ENCODE data around the gene LIPA. TPM values are rescaled to one million over a fixed set of nuclear protein-coding genes. Genes with fewer than 3 reads are reported as not detected.

Gene LIPA
- total RNA-seq, 1 donor = 46.7 TPM

- Histone ChIP-seq H3K79me2 (ENCODE audit: insufficient read depth, low read length) (no peaks in the 10 kb centered on the region), H3K4me2 (ENCODE audit: insufficient read depth, low read length) (peak overlapping the region; percentile 95), H3K36me3 (ENCODE audit: insufficient read depth, low read length) (no peaks in the 10 kb centered on the region), H3K4me1 (ENCODE audit: insufficient read depth, low read length) (peaks cover 18% of the 10 kb centered on the region), H3K9me3 (ENCODE audit: low read depth, low read length) (no peaks in the 10 kb centered on the region), H3K27me3 (ENCODE audit: insufficient read depth, low read length) (peaks cover 15% of the 10 kb centered on the region), H2AFZ (ENCODE audit: low read length) (peak overlapping the region; percentile 96), H4K20me1 (ENCODE audit: insufficient read depth, low read length) (no peaks in the 10 kb centered on the region), H3K27ac (ENCODE audit: low read depth, low read length) (peak overlapping the region; percentile 66), H3K4me3 (ENCODE audit: insufficient read depth, low read length) (peak overlapping the region; percentile 73)
- no peak for TF ChIP-seq CTCF (IDR thresholded peaks at IDR 0.05; ENCODE audit: extremely low read depth, low read depth, low read length)
- DNase-seq (ENCODE audit: insufficient read length, low spot score, missing footprints) = peak; percentile 68
Observed at GRCh38 chr10:89207801-89208551, 43.6 kb downstream of the LIPA start.

- Histone ChIP-seq H3K4me1 (ENCODE audit: insufficient read depth, low read length) (peaks cover 18% of the 10 kb centered on the region), H4K20me1 (ENCODE audit: insufficient read depth, low read length) (no peaks in the 10 kb centered on the region), H3K9me3 (ENCODE audit: low read depth, low read length) (no peaks in the 10 kb centered on the region), H3K36me3 (ENCODE audit: insufficient read depth, low read length) (no peaks in the 10 kb centered on the region), H3K79me2 (ENCODE audit: insufficient read depth, low read length) (no peaks in the 10 kb centered on the region), H3K4me3 (ENCODE audit: insufficient read depth, low read length) (peak within 1 kb of the TSS; percentile 73), H3K4me2 (ENCODE audit: insufficient read depth, low read length) (peak within 1 kb of the TSS; percentile 95), H3K27ac (ENCODE audit: low read depth, low read length) (peak within 1 kb of the TSS; percentile 66), H3K27me3 (ENCODE audit: insufficient read depth, low read length) (peaks cover 15% of the 10 kb centered on the region), H2AFZ (ENCODE audit: low read length) (peak within 1 kb of the TSS; percentile 96)
- DNase-seq (ENCODE audit: insufficient read length, low spot score, missing footprints) = peak; percentile 93
- no peak for TF ChIP-seq CTCF (IDR thresholded peaks at IDR 0.05; ENCODE audit: extremely low read depth, low read depth, low read length)
Observed at GRCh38 chr10:89207181-89207800, 44.3 kb downstream of the LIPA start, which contains the start of gene CH25H. Gene CH25H (minus strand): TSS chr10:89207317. CDS start chr10:89207292, 25 bp downstream.

- Histone ChIP-seq H3K4me1 (ENCODE audit: insufficient read depth, low read length) (peaks cover 15% of the 10 kb centered on the region), H3K27ac (ENCODE audit: low read depth, low read length) (peak overlapping the region; percentile 66), H2AFZ (ENCODE audit: low read length) (peak overlapping the region; percentile 96), H3K4me2 (ENCODE audit: insufficient read depth, low read length) (peak overlapping the region; percentile 95), H3K9me3 (ENCODE audit: low read depth, low read length) (no peaks in the 10 kb centered on the region), H3K27me3 (ENCODE audit: insufficient read depth, low read length) (peaks cover 20% of the 10 kb centered on the region), H3K36me3 (ENCODE audit: insufficient read depth, low read length) (no peaks in the 10 kb centered on the region), H3K4me3 (ENCODE audit: insufficient read depth, low read length) (peak overlapping the region; percentile 73), H4K20me1 (ENCODE audit: insufficient read depth, low read length) (no peaks in the 10 kb centered on the region), H3K79me2 (ENCODE audit: insufficient read depth, low read length) (no peaks in the 10 kb centered on the region)
- no peak for TF ChIP-seq CTCF (IDR thresholded peaks at IDR 0.05; ENCODE audit: extremely low read depth, low read depth, low read length)
- peak; percentile 73 for DNase-seq (ENCODE audit: insufficient read length, low spot score, missing footprints)
Observed at GRCh38 chr10:89206402-89207180, 45.0 kb downstream of the LIPA start.

Data from osteoblast (primary cell).